Epithelial cell of esophagus (primary cell): ENCODE data around the gene SHC3.

Experiments used
- DNase-seq: peaks from one replicate; pipeline ENCODE4 v3.0.0; 2010; ENCODE audit warnings: low read depth
- H3K4me3 ChIP-seq: 2 replicates; pipeline ENCODE4 v1.5.1; 2011; ENCODE audit warnings: mild to moderate bottlenecking, low read length, control low read depth
- CTCF ChIP-seq: IDR thresholded peaks from 2 replicates; pipeline ENCODE4 v1.5.1; 2011; ENCODE audit warnings: low read depth, mild to moderate bottlenecking, low read length, control low read depth, inconsistent platforms; ENCODE audit not compliant: insufficient read depth; ENCODE audit errors: missing control alignments

The SHC3 gene

GRCh38 chr9:88992556-88992955 lies 186.1 kb downstream of the SHC3 start:
- no peak for TF ChIP-seq CTCF
- H3K4me3 ChIP-seq = no peak overlapping the region
- DNase-seq = no peak

- peak; percentile 43 for DNase-seq
- peak within 1 kb of the TSS; percentile 36 for H3K4me3 ChIP-seq
- TF ChIP-seq CTCF = no peak
Observed at GRCh38 chr9:88991066-88992034, 187.3 kb downstream of the SHC3 start, which contains the start of gene S1PR3. Gene S1PR3 (plus strand): TSS chr9:88991468. CDS start chr9:89001201, 9,733 bp downstream.

GRCh38 chr9:88990729-88991065 lies 187.9 kb downstream of the SHC3 start:
- no peak overlapping the region for H3K4me3 ChIP-seq
- TF ChIP-seq CTCF = no peak
- no peak for DNase-seq

GRCh38 chr9:88990041-88990728 lies 188.4 kb downstream of the SHC3 start:
- DNase-seq = no peak
- no peak overlapping the region for H3K4me3 ChIP-seq
- TF ChIP-seq CTCF = no peak

- peak; percentile 71 for DNase-seq
Observed at GRCh38 chr9:88988796-88989641, 189.6 kb downstream of the SHC3 start.

More at GRCh38 chr9:88988796-88989641, 189.6 kb downstream of the SHC3 start:
- no peak for TF ChIP-seq CTCF
- H3K4me3 ChIP-seq = no peak overlapping the region
